Natural killer cell (primary cell): ENCODE measurements around the gene PRKAR1A. TPM values are rescaled to one million over a fixed set of nuclear protein-coding genes. Genes with fewer than 3 reads are reported as not detected.

Experiments
- ATAC-seq, 3 donors: fragments of 150-1000 bp in 2 of 3; fragments of 200-7000 bp in 1 of 3; cut with Tn5 transposase; 1 replicate in 1 of 3; 2 replicates in 2 of 3; pipeline ENCODE4 v1.10.0; 2021; ENCODE audit warnings: mild to moderate bottlenecking in 2 of 3, moderate library complexity in 2 of 3
- DNase-seq, 2 donors: peaks; one replicate each; pipeline versions ENCODE4 v3.0.0 to v3.0.0-alpha.2; 2013 to 2021; ENCODE audit warnings: mixed read lengths in 1 of 2
- H3K27ac ChIP-seq: one replicate; pipeline ENCODE4 v1.5.1; 2013; ENCODE audit warnings: mild to moderate bottlenecking, low read length
- H3K27me3 ChIP-seq: one replicate; pipeline ENCODE4 v1.6.1; 2013; ENCODE audit warnings: low read length; ENCODE audit not compliant: control insufficient read depth, insufficient read depth
- H3K36me3 ChIP-seq: one replicate; pipeline ENCODE4 v1.6.1; 2013; ENCODE audit warnings: low read length; ENCODE audit not compliant: control insufficient read depth, insufficient read depth
- H3K4me1 ChIP-seq: one replicate; pipeline ENCODE4 v1.6.1; 2013; ENCODE audit warnings: low read length; ENCODE audit not compliant: control insufficient read depth, insufficient read depth
- H3K4me3 ChIP-seq: one replicate; pipeline ENCODE4 v1.5.1; 2013; ENCODE audit warnings: low read length
- H3K9me3 ChIP-seq: one replicate; pipeline ENCODE4 v1.6.1; 2013; ENCODE audit warnings: low read length; ENCODE audit not compliant: control insufficient read depth, insufficient read depth
- H3K27ac Mint-ChIP-seq, 2 donors: one replicate each; pipeline ENCODE4 v1.8.0; 2022; ENCODE audit warnings: mild to moderate bottlenecking in 2 of 2, mixed read lengths in 2 of 2, moderate library complexity in 1 of 2
- H3K27me3 Mint-ChIP-seq, 2 donors: one replicate each; pipeline ENCODE4 v1.8.0; 2022; ENCODE audit warnings: low read depth in 2 of 2, mixed read lengths in 2 of 2
- H3K36me3 Mint-ChIP-seq: one replicate; pipeline ENCODE4 v1.8.0; 2022; ENCODE audit warnings: mixed read lengths
- H3K4me1 Mint-ChIP-seq, 2 donors: one replicate each; pipeline ENCODE4 v1.8.0; 2022; ENCODE audit warnings: mixed read lengths in 2 of 2
- H3K4me3 Mint-ChIP-seq: one replicate; pipeline ENCODE4 v1.8.0; 2022; ENCODE audit warnings: mild to moderate bottlenecking, moderate library complexity, mixed read lengths
- H3K9me3 Mint-ChIP-seq, 2 donors: one replicate each; pipeline ENCODE4 v1.8.0; 2022; ENCODE audit warnings: mixed read lengths in 2 of 2
- WGBS: methylation state at CpG from one replicate; pipeline ENCODE4 v1.1.7; 2013; ENCODE audit warnings: missing lambda C conversion rate; ENCODE audit not compliant: insufficient coverage; 5-methylcytosine and 5-hydroxymethylcytosine counted together
- intact Hi-C: fragments of 100-400 bp; cut with micrococcal nuclease; formaldehyde crosslinking; loops from one replicate; pipeline ENCODE4 v1.14.2; 2022
- total RNA-seq, 4 donors: library from RNA; stranded (reverse); fragments of 120-200 nt in 1 of 4; gene quantifications; one replicate each; pipeline versions ENCODE4 v1.2.3 to v1.2.4, GENCODE V29; 2013 to 2022
- TF ChIP-seq, protein P1 (sequence below): fragments of 200-600 bp; IDR thresholded peaks from one replicate; pipeline ENCODE4 v1.8.0; 2022; ENCODE audit warnings: antibody characterized with exemption

PRKAR1A gene
- total RNA-seq, 3 donors from 2014 or later (not counting 1 experiment from before 2014, with no cell fraction given), result 215 to 267 (median 234) TPM

DNA sequence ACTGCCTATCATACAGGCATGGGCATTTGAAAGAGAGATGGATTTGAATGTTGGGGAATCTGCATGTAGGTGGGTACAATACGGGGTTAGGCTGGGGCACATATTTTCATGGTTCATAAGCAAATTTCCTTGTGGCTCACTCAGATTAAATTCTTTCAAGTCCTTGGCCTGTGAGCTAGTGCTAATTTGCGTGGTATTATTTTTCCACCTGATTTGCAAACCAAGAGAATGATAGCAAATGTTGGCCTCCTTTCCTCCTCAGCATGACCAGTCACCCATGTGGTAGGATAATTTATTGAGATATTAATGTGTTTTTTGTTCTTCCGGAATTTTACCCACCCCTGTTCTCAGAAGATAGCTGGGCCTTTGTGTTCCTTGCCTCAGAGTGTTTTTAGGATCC is 66.0 kb downstream of the PRKAR1A start:
- Mint-ChIP-seq H3K27ac (no peak overlapping the region), H3K27me3 (peaks cover 0 to 7% of the 10 kb centered on the region in 2 donors), H3K4me3 (no peak overlapping the region), H3K36me3 (no peaks in the 10 kb centered on the region), H3K4me1 (no peaks in the 10 kb centered on the region), H3K9me3 (no peaks in the 10 kb centered on the region)
- DNase-seq (no peak), ATAC-seq (no peak)
- Histone ChIP-seq H3K36me3 (no peaks in the 10 kb centered on the region), H3K27ac (no peak overlapping the region), H3K4me3 (no peak overlapping the region), H3K9me3 (no peaks in the 10 kb centered on the region), H3K4me1 (no peaks in the 10 kb centered on the region), H3K27me3 (no peaks in the 10 kb centered on the region)
- 84% methylated on average over 3 of the region's 3 CpGs for WGBS
- intact Hi-C loops, result no loop called here
- TF ChIP-seq, protein P1, sequence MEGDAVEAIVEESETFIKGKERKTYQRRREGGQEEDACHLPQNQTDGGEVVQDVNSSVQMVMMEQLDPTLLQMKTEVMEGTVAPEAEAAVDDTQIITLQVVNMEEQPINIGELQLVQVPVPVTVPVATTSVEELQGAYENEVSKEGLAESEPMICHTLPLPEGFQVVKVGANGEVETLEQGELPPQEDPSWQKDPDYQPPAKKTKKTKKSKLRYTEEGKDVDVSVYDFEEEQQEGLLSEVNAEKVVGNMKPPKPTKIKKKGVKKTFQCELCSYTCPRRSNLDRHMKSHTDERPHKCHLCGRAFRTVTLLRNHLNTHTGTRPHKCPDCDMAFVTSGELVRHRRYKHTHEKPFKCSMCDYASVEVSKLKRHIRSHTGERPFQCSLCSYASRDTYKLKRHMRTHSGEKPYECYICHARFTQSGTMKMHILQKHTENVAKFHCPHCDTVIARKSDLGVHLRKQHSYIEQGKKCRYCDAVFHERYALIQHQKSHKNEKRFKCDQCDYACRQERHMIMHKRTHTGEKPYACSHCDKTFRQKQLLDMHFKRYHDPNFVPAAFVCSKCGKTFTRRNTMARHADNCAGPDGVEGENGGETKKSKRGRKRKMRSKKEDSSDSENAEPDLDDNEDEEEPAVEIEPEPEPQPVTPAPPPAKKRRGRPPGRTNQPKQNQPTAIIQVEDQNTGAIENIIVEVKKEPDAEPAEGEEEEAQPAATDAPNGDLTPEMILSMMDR, result no peak

DNA sequence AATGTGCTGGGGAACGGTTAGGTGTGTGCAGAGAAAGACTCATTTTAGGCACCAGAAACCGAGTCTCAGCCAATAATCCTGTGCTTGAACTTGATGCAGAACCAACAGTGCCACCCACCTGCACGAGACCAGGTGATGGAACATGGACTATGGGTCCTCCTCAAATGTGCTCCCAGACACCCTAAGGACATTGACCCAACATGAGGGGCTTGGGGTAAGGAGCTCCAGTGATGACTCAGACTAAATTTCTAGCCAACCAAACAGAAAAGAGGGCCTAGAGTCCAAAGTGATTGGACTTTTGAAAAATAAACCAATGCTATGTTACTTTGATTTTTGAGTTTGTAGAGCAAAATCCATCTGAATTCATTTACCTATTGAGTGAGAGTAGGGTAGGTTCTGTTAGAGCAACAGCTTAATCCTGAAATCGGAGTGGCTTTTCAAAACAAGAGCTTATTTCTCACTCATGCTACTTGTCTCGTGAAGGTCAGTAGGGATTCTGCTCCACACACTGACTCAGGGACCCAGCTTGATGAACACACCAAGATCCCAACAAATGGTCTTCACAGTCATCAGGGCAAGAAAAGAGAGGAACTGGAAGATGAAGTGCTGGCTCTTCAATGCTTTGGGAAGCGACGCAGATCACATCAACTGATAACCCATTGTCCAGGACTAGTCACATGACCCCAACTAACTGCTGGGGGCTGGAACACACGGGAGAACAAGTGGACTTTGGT is 67.1 kb downstream of the PRKAR1A start:
- intact Hi-C loops, result no loop called here
- H3K27ac ChIP-seq, result no peak overlapping the region
- no peaks in the 10 kb centered on the region for H3K9me3 ChIP-seq
- Mint-ChIP-seq H3K4me1 (no peaks in the 10 kb centered on the region), H3K27ac (no peak overlapping the region), H3K27me3 (peaks cover 0 to 7% of the 10 kb centered on the region in 2 donors), H3K4me3 (no peak overlapping the region), H3K9me3 (no peaks in the 10 kb centered on the region), H3K36me3 (no peaks in the 10 kb centered on the region)
- no peaks in the 10 kb centered on the region for H3K4me1 ChIP-seq
- TF ChIP-seq, protein P1, result no peak
- ATAC-seq (no peak), DNase-seq (no peak)
- H3K27me3 ChIP-seq, result no peaks in the 10 kb centered on the region
- no peak overlapping the region for H3K4me3 ChIP-seq
- no peaks in the 10 kb centered on the region for H3K36me3 ChIP-seq
- WGBS, result 79% methylated on average over 5 of the region's 8 CpGs

DNA sequence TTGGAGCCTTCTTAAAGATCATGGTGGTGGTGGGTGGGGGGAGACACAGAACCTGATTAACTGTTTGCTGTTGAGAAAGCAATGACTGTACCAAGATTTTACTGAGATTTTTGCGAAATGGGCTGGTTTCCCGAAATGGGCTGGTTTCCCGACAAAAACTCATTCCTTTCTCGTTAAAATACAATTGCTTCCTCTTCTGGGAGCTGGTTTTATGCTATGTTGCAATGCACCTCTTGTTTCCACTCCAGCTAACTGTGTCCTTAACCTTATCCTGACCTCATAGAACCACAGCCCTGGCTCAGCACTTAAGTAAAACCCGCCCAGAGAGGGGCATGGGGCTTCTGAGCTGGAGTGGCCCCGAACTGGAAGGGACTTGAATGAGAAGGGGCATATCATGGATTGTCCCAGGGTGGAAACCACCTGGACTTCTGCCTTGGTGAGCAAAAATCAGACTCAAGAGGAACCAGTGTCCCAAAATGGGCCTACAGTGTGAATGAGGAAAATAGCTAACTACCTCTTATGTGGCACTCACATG is 68.1 kb downstream of the PRKAR1A start:
- H3K4me1 ChIP-seq, result no peaks in the 10 kb centered on the region
- H3K9me3 ChIP-seq, result no peaks in the 10 kb centered on the region
- no peaks in the 10 kb centered on the region for H3K27me3 ChIP-seq
- ATAC-seq (no peak), DNase-seq (no peak)
- no peak overlapping the region for H3K27ac Mint-ChIP-seq
- no peaks in the 10 kb centered on the region for H3K36me3 ChIP-seq
- H3K27ac ChIP-seq, result no peak overlapping the region
- no peaks in the 10 kb centered on the region for H3K36me3 Mint-ChIP-seq
- TF ChIP-seq, protein P1, result no peak
- H3K4me3 Mint-ChIP-seq, result no peak overlapping the region
- intact Hi-C loops, result no loop called here
- peaks cover 0 to 7% of the 10 kb centered on the region in 2 donors for H3K27me3 Mint-ChIP-seq
- WGBS, result 81% methylated on average over 6 of the region's 6 CpGs
- no peaks in the 10 kb centered on the region for H3K9me3 Mint-ChIP-seq
- H3K4me3 ChIP-seq, result no peak overlapping the region
- H3K4me1 Mint-ChIP-seq, result no peaks in the 10 kb centered on the region
